NCI-H128 (cell line): ENCODE measurements around the gene BRIX1.

Experiments
- DNase-seq: peaks from one replicate; lab custom pipeline; 2025; ENCODE audit not compliant: unreplicated experiment; lab: John Stamatoyannopoulos, UW

Gene BRIX1

GRCh38 chr5:34915139-34915855 is at the start of gene BRIX1, which contains the start of gene RAD1:
TSS of gene BRIX1 (plus strand) at chr5:34915711. CDS start at chr5:34915739, 28 bp downstream.
TSS of gene RAD1 (minus strand) at chr5:34915504. CDS start at chr5:34914892, 612 bp downstream.
- DNase-seq, result peak; percentile 96

- DNase-seq, result no peak
Measured at GRCh38 chr5:34866989-34867471, 48.5 kb upstream of the BRIX1 start.

- no peak for DNase-seq
Measured at GRCh38 chr5:34867660-34868059, 47.9 kb upstream of the BRIX1 start.

GRCh38 chr5:34868791-34869190 is 46.7 kb upstream of the BRIX1 start:
- no peak for DNase-seq

- no peak for DNase-seq
Measured at GRCh38 chr5:34869256-34869655, 46.3 kb upstream of the BRIX1 start.

GRCh38 chr5:34870382-34870781 is 45.1 kb upstream of the BRIX1 start:
- no peak for DNase-seq

- DNase-seq, result no peak
Measured at GRCh38 chr5:34876275-34876674, 39.2 kb upstream of the BRIX1 start.

- no peak for DNase-seq
Measured at GRCh38 chr5:34881246-34881645, 34.3 kb upstream of the BRIX1 start.

- no peak for DNase-seq
Measured at GRCh38 chr5:34886392-34887119, 29.0 kb upstream of the BRIX1 start.

GRCh38 chr5:34889394-34889793 is 26.1 kb upstream of the BRIX1 start:
- DNase-seq, result no peak

- no peak for DNase-seq
Measured at GRCh38 chr5:34891981-34892380, 23.5 kb upstream of the BRIX1 start.

- DNase-seq, result no peak
Measured at GRCh38 chr5:34892414-34892813, 23.1 kb upstream of the BRIX1 start.

- no peak for DNase-seq
Measured at GRCh38 chr5:34894716-34895115, 20.8 kb upstream of the BRIX1 start.

- DNase-seq, result no peak
Measured at GRCh38 chr5:34895641-34896419, 19.7 kb upstream of the BRIX1 start.

GRCh38 chr5:34897646-34898045 is 17.9 kb upstream of the BRIX1 start:
- no peak for DNase-seq

GRCh38 chr5:34898258-34898895 is 17.1 kb upstream of the BRIX1 start:
- DNase-seq, result peak; percentile 43

GRCh38 chr5:34899066-34899465 is 16.4 kb upstream of the BRIX1 start:
- no peak for DNase-seq

GRCh38 chr5:34900652-34901051 is 14.9 kb upstream of the BRIX1 start:
- no peak for DNase-seq

- DNase-seq, result no peak
Measured at GRCh38 chr5:34903260-34903659, 12.3 kb upstream of the BRIX1 start.

GRCh38 chr5:34905564-34905963 is 9.9 kb upstream of the BRIX1 start:
- no peak for DNase-seq

GRCh38 chr5:34913072-34913471 is 2.4 kb upstream of the BRIX1 start:
- no peak for DNase-seq
